Measurements from ENCODE around the gene DHX34.

DNA sequence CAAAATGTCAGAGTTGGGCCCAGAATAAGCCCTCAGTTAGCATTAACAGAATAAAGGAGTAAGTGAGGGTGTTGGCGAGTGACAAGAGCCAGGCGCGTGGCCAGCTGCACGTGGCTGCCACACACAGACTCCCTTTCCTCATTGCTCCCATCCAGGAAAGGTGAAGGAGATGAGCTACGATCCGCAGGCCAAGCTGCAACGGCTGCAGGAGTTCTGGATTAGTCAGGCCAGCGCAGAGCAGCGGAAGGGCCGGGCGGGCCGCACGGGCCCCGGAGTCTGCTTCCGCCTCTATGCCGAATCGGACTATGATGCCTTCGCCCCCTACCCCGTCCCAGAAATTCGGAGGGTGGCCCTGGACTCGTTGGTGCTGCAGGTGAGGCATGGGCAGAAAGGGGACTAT, 13.2 kb downstream of the DHX34 start:
- TF ChIP-seq CTCF (IDR thresholded peaks at IDR 0.05; ENCODE audit: low read length) (no peak), EZH2phosphoT487 (IDR thresholded peaks at IDR 0.05; ENCODE audit: low read length) (no peak), EZH2 (optimal IDR thresholded peaks at IDR 0.05; ENCODE audit: low read depth, low read length) (no peak)

All from MM.1S (cell line).